Measurements from ENCODE around the gene EVC.

- TF ChIP-seq, protein P1, sequence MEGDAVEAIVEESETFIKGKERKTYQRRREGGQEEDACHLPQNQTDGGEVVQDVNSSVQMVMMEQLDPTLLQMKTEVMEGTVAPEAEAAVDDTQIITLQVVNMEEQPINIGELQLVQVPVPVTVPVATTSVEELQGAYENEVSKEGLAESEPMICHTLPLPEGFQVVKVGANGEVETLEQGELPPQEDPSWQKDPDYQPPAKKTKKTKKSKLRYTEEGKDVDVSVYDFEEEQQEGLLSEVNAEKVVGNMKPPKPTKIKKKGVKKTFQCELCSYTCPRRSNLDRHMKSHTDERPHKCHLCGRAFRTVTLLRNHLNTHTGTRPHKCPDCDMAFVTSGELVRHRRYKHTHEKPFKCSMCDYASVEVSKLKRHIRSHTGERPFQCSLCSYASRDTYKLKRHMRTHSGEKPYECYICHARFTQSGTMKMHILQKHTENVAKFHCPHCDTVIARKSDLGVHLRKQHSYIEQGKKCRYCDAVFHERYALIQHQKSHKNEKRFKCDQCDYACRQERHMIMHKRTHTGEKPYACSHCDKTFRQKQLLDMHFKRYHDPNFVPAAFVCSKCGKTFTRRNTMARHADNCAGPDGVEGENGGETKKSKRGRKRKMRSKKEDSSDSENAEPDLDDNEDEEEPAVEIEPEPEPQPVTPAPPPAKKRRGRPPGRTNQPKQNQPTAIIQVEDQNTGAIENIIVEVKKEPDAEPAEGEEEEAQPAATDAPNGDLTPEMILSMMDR (conservative IDR thresholded peaks at IDR 0.05 in 1 of 2, IDR thresholded peaks at IDR 0.05 in 1 of 2; ENCODE audit: low read depth in 1 of 2, low read length in 2 of 2), result no peak
- TF ChIP-seq EZH2 (IDR thresholded peaks at IDR 0.05; ENCODE audit: low read length, missing control alignments), result no peak
Measured at GRCh38 chr4:5735463-5735862, 24.5 kb downstream of the EVC start.

Data from fibroblast of lung (primary cell).